Mesodermal cell (in vitro differentiated cells): ENCODE measurements around the gene AFP.
A peak's percentile ranks its signal among the peaks of the same experiment; 100 is the strongest.

Experiments used
- H3K27ac ChIP-seq: 2 replicates; pipeline ENCODE4 v1.7.0; 2013; ENCODE audit warnings: mild to moderate bottlenecking, low read depth, low read length, moderate library complexity; ENCODE audit not compliant: severe bottlenecking
- H3K36me3 ChIP-seq: 2 replicates; pipeline ENCODE4 v1.7.1; 2013; ENCODE audit warnings: mild to moderate bottlenecking, low read length, moderate library complexity; ENCODE audit not compliant: control insufficient read depth, insufficient read depth
- H3K4me1 ChIP-seq: one replicate; pipeline ENCODE4 v1.7.1; 2013; ENCODE audit warnings: mild to moderate bottlenecking, low read length; ENCODE audit not compliant: insufficient read depth, control insufficient read depth, poor library complexity, severe bottlenecking
- H3K4me3 ChIP-seq: 2 replicates; pipeline ENCODE4 v1.7.0; 2013; ENCODE audit warnings: low read length, control low read depth, mild to moderate bottlenecking; ENCODE audit not compliant: insufficient read depth, poor library complexity, severe bottlenecking; ENCODE audit errors: extremely low read depth
- H3K9me3 ChIP-seq: 2 replicates; pipeline ENCODE4 v1.7.1; 2013; ENCODE audit warnings: mild to moderate bottlenecking, low read length, moderate library complexity; ENCODE audit not compliant: control insufficient read depth
- WGBS, 2 experiments: methylation state at CpG; one replicate each; pipeline ENCODE4 v1.1.5; 2013; ENCODE audit warnings: missing lambda C conversion rate in 2 of 2; ENCODE audit not compliant: insufficient coverage in 2 of 2; 5-methylcytosine and 5-hydroxymethylcytosine counted together

AFP gene

DNA sequence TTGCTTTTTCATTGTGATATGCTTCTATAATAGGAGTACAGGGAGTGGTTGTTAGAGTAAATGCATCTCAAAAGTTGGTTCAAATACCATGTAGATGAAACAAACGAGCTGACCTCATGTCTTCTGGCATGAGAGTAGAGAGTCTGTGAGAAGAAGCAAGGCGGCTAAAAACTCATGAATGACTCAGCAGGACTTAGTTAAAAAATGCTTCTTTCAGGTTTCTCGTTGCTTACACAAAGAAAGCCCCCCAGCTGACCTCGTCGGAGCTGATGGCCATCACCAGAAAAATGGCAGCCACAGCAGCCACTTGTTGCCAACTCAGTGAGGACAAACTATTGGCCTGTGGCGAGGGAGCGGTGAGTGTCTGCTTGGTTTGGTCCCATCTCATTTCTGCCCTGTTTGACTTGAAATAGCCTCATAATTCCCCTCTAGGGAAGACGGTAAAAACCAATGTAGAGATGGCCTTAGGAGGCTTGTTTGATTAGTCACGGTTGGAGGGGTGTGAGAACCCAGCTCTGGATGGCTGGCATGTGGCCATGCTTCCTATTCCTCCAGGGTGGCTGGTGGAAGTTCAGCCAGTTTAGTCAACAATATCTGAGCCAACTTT, 14.5 kb downstream of the AFP start:
- Histone ChIP-seq H3K27ac (peak overlapping the region; percentile 87), H3K9me3 (peaks cover 3% of the 10 kb centered on the region), H3K4me1 (peaks cover 35% of the 10 kb centered on the region), H3K36me3 (no peaks in the 10 kb centered on the region), H3K4me3 (no peak overlapping the region)
- WGBS, 2 experiments: 42 to 53% methylated on average over 5 to 8 of the region's 9 CpGs

DNA sequence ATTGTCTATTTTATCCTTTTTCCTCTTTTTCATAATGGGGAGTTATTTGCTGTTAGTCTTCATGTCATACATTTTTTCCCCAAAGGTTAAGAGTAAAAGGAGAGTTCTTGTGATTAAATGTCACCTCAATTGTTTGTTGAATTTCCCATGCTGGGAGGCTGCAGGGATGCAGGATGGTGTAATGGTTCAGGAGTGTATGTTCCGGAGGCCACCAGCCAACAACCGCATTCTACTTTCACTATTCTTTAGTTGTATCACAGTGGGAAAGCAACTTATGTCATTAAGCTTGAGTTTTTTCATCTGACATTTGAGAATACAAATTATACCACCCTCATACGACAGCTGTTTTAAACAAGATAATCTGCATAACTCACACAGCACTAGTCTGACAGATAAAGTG, 15.4 kb downstream of the AFP start:
- Histone ChIP-seq H3K4me3 (no peak overlapping the region), H3K27ac (no peak overlapping the region), H3K4me1 (peaks cover 35% of the 10 kb centered on the region), H3K9me3 (peaks cover 3% of the 10 kb centered on the region), H3K36me3 (no peaks in the 10 kb centered on the region)
- 48% methylated on average over 2 of the region's 3 CpGs; no CpG with 5 or more reads in 1 of the 2 experiments for WGBS, 2 experiments

- Histone ChIP-seq H3K4me1 (peaks cover 35% of the 10 kb centered on the region), H3K36me3 (no peaks in the 10 kb centered on the region), H3K9me3 (peaks cover 3% of the 10 kb centered on the region), H3K4me3 (no peak overlapping the region), H3K27ac (peak overlapping the region; percentile 58)
- 83 to 90% methylated on average over 1 to 2 of the region's 4 CpGs for WGBS, 2 experiments
These were observed 16.1 kb downstream of the AFP start for GRCh38 chr4:73451981-73452747.

DNA sequence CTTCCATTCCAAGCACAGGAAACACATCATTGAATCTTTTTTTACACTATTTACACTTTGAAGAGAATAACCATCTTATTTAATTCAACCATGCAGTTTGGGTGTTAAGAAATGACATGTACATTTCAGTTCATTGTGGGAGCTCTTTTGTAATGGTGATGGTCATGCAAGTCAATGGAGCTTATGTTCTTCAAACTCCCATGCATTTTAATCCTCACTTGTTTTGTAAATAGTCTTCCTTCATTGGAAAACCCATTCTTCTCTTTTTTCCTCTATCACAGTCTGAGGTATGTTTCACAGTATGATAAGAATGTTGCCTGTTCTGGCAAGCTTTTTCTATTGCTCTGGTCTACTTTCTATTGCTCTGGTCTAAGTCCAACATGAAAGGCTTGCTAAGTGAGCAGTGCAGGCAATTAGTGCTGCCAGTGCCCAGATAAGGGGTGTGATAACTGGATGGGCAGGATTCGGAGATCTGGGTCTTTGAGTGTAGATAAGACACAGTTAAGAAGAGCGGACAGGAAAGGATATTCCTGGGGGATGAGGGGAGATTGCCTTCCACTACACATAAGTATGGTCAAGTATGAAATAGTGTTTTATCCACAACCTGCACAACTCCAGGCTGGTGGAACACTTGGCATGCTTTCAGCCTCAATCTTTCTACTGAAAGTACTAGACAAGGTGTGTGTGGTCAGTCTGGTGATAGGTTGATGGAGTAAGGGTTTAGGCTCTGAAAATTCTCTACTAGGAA, 17.1 kb downstream of the AFP start:
- peak overlapping the region; percentile 86 for H3K27ac ChIP-seq
- H3K36me3 ChIP-seq: no peaks in the 10 kb centered on the region
- peaks cover 30% of the 10 kb centered on the region for H3K4me1 ChIP-seq
- 20 to 50% methylated on average over 1 of the region's 2 CpGs for WGBS, 2 experiments
- H3K4me3 ChIP-seq: no peak overlapping the region
- peaks cover 3% of the 10 kb centered on the region for H3K9me3 ChIP-seq

DNA sequence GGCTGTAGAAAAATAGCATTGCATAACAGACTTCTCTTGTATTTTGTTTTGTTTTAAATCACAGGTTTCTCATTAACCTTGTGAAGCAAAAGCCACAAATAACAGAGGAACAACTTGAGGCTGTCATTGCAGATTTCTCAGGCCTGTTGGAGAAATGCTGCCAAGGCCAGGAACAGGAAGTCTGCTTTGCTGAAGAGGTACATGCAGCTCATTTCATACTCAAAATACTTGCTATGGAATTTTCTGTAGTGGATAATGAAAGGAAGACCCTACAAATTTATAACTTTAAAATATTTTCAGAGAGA, 17.6 kb downstream of the AFP start:
- peak overlapping the region; percentile 86 for H3K27ac ChIP-seq
- H3K4me3 ChIP-seq: no peak overlapping the region
- no peaks in the 10 kb centered on the region for H3K36me3 ChIP-seq
- peaks cover 30% of the 10 kb centered on the region for H3K4me1 ChIP-seq
- peaks cover under 1% of the 10 kb centered on the region for H3K9me3 ChIP-seq

GRCh38 chr4:73454920-73455319, 18.9 kb downstream of the AFP start:
- H3K9me3 ChIP-seq: no peaks in the 10 kb centered on the region
- H3K36me3 ChIP-seq: no peaks in the 10 kb centered on the region
- H3K4me3 ChIP-seq: no peak overlapping the region
- WGBS, 2 experiments: 100% methylated on average over 1 of the region's 3 CpGs; no CpG with 5 or more reads in 1 of the 2 experiments
- no peak overlapping the region for H3K27ac ChIP-seq
- peaks cover 24% of the 10 kb centered on the region for H3K4me1 ChIP-seq

DNA sequence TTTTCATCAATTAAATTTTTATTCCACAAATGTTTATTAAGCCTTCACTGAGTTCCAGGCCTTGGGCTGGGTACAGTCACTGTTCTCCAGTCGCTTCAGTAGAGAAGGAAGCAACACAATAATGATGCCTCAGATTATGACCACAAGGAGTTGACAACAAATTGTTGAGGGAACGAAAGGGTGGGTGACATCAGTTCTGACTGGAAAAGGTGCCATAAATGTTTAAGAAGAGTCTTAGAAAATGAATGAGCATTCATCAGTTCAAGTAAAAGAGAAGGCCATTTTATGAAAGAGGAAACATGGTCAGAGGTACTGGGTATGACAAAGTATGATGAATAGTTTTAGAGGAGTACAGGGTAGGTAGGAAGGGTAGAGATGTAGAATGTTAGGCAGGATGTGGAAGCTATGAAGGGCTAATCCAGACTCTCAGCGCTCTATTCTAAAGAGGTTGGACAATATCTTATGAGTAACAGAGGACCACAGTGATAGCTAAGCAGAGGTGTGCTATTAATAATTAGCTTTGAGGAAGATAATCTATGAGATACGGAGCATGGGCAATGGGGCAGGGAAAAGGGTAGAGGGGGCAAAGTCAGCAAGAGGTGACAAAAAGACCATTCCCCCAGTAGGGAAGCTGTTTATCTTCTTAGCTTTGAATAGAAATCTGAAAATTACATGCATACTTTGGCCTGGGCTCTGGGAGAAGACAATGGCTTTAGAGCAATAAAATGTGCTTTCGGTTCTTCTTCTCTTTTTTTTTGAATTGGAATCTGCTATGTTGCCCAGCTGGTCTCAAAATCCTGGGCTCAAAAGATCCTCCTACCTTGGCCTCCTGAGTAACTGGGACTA, 20.4 kb downstream of the AFP start:
- Histone ChIP-seq H3K9me3 (no peaks in the 10 kb centered on the region), H3K27ac (no peak overlapping the region), H3K4me3 (no peak overlapping the region), H3K4me1 (peaks cover 16% of the 10 kb centered on the region), H3K36me3 (no peaks in the 10 kb centered on the region)
- WGBS, 2 experiments: 90 to 95% methylated on average over 3 to 4 of the region's 5 CpGs

- peaks cover 3% of the 10 kb centered on the region for H3K4me1 ChIP-seq
- H3K27ac ChIP-seq: no peak overlapping the region
- WGBS, 2 experiments: 88% methylated on average over 1 to 2 of the region's 4 CpGs
- no peaks in the 10 kb centered on the region for H3K36me3 ChIP-seq
- H3K9me3 ChIP-seq: no peaks in the 10 kb centered on the region
- H3K4me3 ChIP-seq: no peak overlapping the region
These were observed 22.4 kb downstream of the AFP start for GRCh38 chr4:73458184-73459047.

GRCh38 chr4:73459048-73459421, 23.0 kb downstream of the AFP start:
- H3K27ac ChIP-seq: no peak overlapping the region
- no peak overlapping the region for H3K4me3 ChIP-seq
- H3K9me3 ChIP-seq: no peaks in the 10 kb centered on the region
- no CpG with 5 or more reads among the region's 3 CpGs for WGBS, 2 experiments
- no peaks in the 10 kb centered on the region for H3K4me1 ChIP-seq
- H3K36me3 ChIP-seq: no peaks in the 10 kb centered on the region
